PC-3 (cell line): Measurements from ENCODE around the gene PLOD2.

Source experiments
- EZH2 ChIP-seq: fragments of 300-600 bp; sonication (generic); IDR thresholded peaks from one replicate; pipeline ENCODE4 v1.6.1; 2017; ENCODE audit warnings: antibody characterized with exemption, mild to moderate bottlenecking, low read length; ENCODE audit not compliant: unreplicated experiment
- EZH2phosphoT487 ChIP-seq: fragments of 300-600 bp; sonication (generic); IDR thresholded peaks from 2 replicates; pipeline ENCODE4 v1.6.1; 2018; ENCODE audit warnings: mild to moderate bottlenecking, antibody characterized with exemption, low read length, borderline replicate concordance
- TF ChIP-seq, protein P1 (sequence below): fragments of 300-600 bp; sonication (generic); conservative IDR thresholded peaks from 2 replicates; pipeline ENCODE4 v1.5.1; 2017; ENCODE audit warnings: antibody characterized with exemption, low read depth, mild to moderate bottlenecking, low read length

DNA sequence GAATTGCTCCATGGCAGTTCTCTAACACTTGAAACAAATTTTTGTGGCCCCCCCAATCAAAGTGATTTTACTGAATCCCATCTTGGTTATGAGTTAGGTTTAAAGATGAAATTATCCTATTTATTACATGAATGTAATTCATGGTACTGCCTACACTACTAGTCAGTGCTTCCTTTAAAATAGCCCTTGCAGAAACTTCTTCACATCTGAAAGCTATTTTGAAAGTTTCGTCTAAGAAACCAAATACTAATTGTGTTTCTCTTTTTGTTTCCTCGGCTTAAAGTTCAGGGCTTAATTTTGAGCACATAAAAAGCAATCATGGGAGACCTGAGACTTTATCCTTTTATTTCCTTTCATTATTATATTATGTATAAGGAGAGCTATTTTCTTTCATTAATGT, 72.1 kb downstream of the PLOD2 start:
- TF ChIP-seq, protein P1, sequence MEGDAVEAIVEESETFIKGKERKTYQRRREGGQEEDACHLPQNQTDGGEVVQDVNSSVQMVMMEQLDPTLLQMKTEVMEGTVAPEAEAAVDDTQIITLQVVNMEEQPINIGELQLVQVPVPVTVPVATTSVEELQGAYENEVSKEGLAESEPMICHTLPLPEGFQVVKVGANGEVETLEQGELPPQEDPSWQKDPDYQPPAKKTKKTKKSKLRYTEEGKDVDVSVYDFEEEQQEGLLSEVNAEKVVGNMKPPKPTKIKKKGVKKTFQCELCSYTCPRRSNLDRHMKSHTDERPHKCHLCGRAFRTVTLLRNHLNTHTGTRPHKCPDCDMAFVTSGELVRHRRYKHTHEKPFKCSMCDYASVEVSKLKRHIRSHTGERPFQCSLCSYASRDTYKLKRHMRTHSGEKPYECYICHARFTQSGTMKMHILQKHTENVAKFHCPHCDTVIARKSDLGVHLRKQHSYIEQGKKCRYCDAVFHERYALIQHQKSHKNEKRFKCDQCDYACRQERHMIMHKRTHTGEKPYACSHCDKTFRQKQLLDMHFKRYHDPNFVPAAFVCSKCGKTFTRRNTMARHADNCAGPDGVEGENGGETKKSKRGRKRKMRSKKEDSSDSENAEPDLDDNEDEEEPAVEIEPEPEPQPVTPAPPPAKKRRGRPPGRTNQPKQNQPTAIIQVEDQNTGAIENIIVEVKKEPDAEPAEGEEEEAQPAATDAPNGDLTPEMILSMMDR, result no peak
- TF ChIP-seq EZH2, result no peak
- TF ChIP-seq EZH2phosphoT487, result no peak
